K562 (cell line): Measurements from ENCODE around the gene CRAT. TPM values are rescaled to one million over a fixed set of nuclear protein-coding genes. Genes with fewer than 3 reads are reported as not detected.

Source experiments
- ATAC-seq: fragments of 200-7000 bp; cut with Tn5 transposase; 3 replicates; pipeline ENCODE4 v1.9.1; 2020; ENCODE audit warnings: moderate library complexity
- BruUV-seq: library from RNA; stranded (reverse); fragments of 400-500 nt; replicated peaks from 2 replicates; lab custom pipeline; 2021; lab: Mats Ljungman, UMichigan
- CTCF ChIA-PET: fragments of 300-600 bp; formaldehyde crosslinking; extraction: SDS; loops from one replicate; lab custom pipeline; 2021; ENCODE audit warnings: low intra/inter-chr PET ratio; lab: Yijun Ruan, JAX
- POLR2A ChIA-PET: fragments of 300-600, 350-650 bp; sonication (Branson Sonifier 250); formaldehyde crosslinking; extraction: SDS; loops from one replicate; lab custom pipeline; 2021; ENCODE audit warnings: antibody characterized with exemption, inconsistent platforms; lab: Yijun Ruan, JAX
- DNase-seq, 4 experiments: peaks; one replicate each; pipeline versions ENCODE4 v3.0.0 to v3.0.0-alpha.2; 2011 to 2018; ENCODE audit warnings: low spot score in 3 of 4, mixed read lengths in 3 of 4; ENCODE audit errors: extremely low read depth in 1 of 4
- FAIRE-seq: peaks from 2 replicates; lab custom pipeline; 2011; peaks lifted over from hg19 to GRCh38; lab: Jason Lieb, UNC
- H2AFZ ChIP-seq: 2 replicates; pipeline ENCODE4 v1.6.0; 2011; ENCODE audit warnings: low read depth, low read length, control low read depth, inconsistent platforms
- H3K27ac ChIP-seq: fragments of 200-600 bp; 3 replicates; pipeline ENCODE4 v1.8.0; 2011; ENCODE audit warnings: low read depth, mild to moderate bottlenecking, control low read depth, inconsistent platforms, low read length, moderate library complexity, mixed read lengths; ENCODE audit errors: extremely low read depth
- H3K27me3 ChIP-seq, 2 experiments: fragments of 300-600 bp in 1 of 2; 2 replicates in 1 of 2; 3 replicates in 1 of 2; pipeline versions ENCODE4 v1.6.0 to v1.8.0; 2011; ENCODE audit warnings: inconsistent platforms in 2 of 2, low read length in 2 of 2, mild to moderate bottlenecking in 1 of 2, mixed read lengths in 1 of 2, moderate library complexity in 1 of 2; ENCODE audit not compliant: control insufficient read depth in 2 of 2, insufficient read depth in 2 of 2
- H3K36me3 ChIP-seq: fragments of 300-600 bp; 3 replicates; pipeline ENCODE4 v1.8.0; 2011; ENCODE audit warnings: mild to moderate bottlenecking, low read length, inconsistent platforms; ENCODE audit not compliant: control insufficient read depth, insufficient read depth
- H3K4me1 ChIP-seq, 2 experiments: fragments of 200-600 bp in 1 of 2; replicated peaks in 1 of 2; 2 replicates in 1 of 2; 3 replicates in 1 of 2; pipeline versions ENCODE4 v1.5.1 to v1.8.0; 2011; ENCODE audit warnings: inconsistent platforms in 2 of 2, low read length in 2 of 2, mild to moderate bottlenecking in 1 of 2, mixed read lengths in 1 of 2, moderate library complexity in 1 of 2; ENCODE audit not compliant: control insufficient read depth in 2 of 2, insufficient read depth in 2 of 2
- H3K4me2 ChIP-seq: 2 replicates; pipeline ENCODE4 v1.6.1; 2011; ENCODE audit warnings: low read length, control low read depth, inconsistent platforms, mixed read lengths; ENCODE audit not compliant: insufficient read depth
- H3K4me3 ChIP-seq: fragments of 200-600 bp; sonication (generic), shearing (Covaris generic); 2 replicates; pipeline ENCODE4 v1.5.1; 2016; ENCODE audit warnings: control low read depth, inconsistent platforms
- H3K79me2 ChIP-seq: fragments of 200-600 bp; 3 replicates; pipeline ENCODE4 v1.8.0; 2011; ENCODE audit warnings: low read length, inconsistent platforms; ENCODE audit not compliant: control insufficient read depth, insufficient read depth
- H3K9ac ChIP-seq, 2 experiments: 2 replicates each; pipeline versions ENCODE4 v1.6.0 to v1.6.1; 2011; ENCODE audit warnings: low read depth in 2 of 2, low read length in 2 of 2, control low read depth in 1 of 2, inconsistent platforms in 1 of 2, mild to moderate bottlenecking in 1 of 2, mixed read lengths in 1 of 2; ENCODE audit not compliant: insufficient read depth in 1 of 2
- H3K9me1 ChIP-seq: one replicate; pipeline ENCODE4 v1.6.0; 2011; ENCODE audit warnings: inconsistent platforms, mild to moderate bottlenecking, low read length, moderate library complexity; ENCODE audit not compliant: control insufficient read depth, insufficient read depth
- H3K9me3 ChIP-seq: replicated peaks from 2 replicates; pipeline ENCODE4 v1.5.1; 2011; ENCODE audit warnings: low read depth, low read length, inconsistent platforms; ENCODE audit not compliant: control insufficient read depth, insufficient read depth
- H4K20me1 ChIP-seq: replicated peaks from 2 replicates; pipeline ENCODE4 v1.6.1; 2011; ENCODE audit warnings: low read length, inconsistent platforms, mixed read lengths; ENCODE audit not compliant: control insufficient read depth, insufficient read depth
- CCAR2 ChIP-seq: fragments of 200-400 bp; formaldehyde crosslinking; IDR thresholded peaks from 2 replicates; pipeline ENCODE4 v1.6.1; 2017; ENCODE audit warnings: mild to moderate bottlenecking, low read depth, low read length
- CEBPB ChIP-seq: fragments of 450-650 bp; IDR thresholded peaks from 2 replicates; pipeline ENCODE4 v1.6.1; 2016; ENCODE audit warnings: missing genetic modification characterization, missing compliant biosample characterization
- COPS2 ChIP-seq: fragments of 450-650 bp; conservative IDR thresholded peaks from 2 replicates; pipeline ENCODE4 v1.6.1; 2016; ENCODE audit warnings: mild to moderate bottlenecking, moderate library complexity
- CTBP1 ChIP-seq: fragments of 450-650 bp; IDR thresholded peaks from 2 replicates; pipeline ENCODE4 v1.6.1; 2016; ENCODE audit warnings: borderline replicate concordance
- DEAF1 ChIP-seq: fragments of 450-650 bp; formaldehyde crosslinking; IDR thresholded peaks from 2 replicates; pipeline ENCODE4 v1.4.0; 2020; ENCODE audit warnings: mild to moderate bottlenecking, moderate library complexity
- ELF1 ChIP-seq: fragments of 200-800 bp; sonication (Bioruptor generic); IDR thresholded peaks from 2 replicates; pipeline ENCODE4 v1.6.1; 2016; ENCODE audit warnings: missing genetic modification characterization, missing compliant biosample characterization
- ERF ChIP-seq: fragments of 450-650 bp; formaldehyde crosslinking; IDR thresholded peaks from 2 replicates; pipeline ENCODE4 v1.4.0; 2020; ENCODE audit warnings: mild to moderate bottlenecking, mixed read lengths
- GATAD2B ChIP-seq: fragments of 450-650 bp; IDR thresholded peaks from 2 replicates; pipeline ENCODE4 v1.6.1; 2017; ENCODE audit warnings: mild to moderate bottlenecking, borderline replicate concordance
- LEF1 ChIP-seq: fragments of 450-650 bp; IDR thresholded peaks from 2 replicates; pipeline ENCODE4 v1.6.1; 2016; ENCODE audit warnings: mild to moderate bottlenecking
- MAX ChIP-seq: sonication (generic); formaldehyde crosslinking; IDR thresholded peaks from 2 replicates; pipeline ENCODE4 v1.9.0; 2022; ENCODE audit warnings: mild to moderate bottlenecking, missing genetic modification reagents
- MYBL2 ChIP-seq, 2 experiments: fragments of 450-650 bp in 1 of 2; sonication (generic) in 1 of 2; formaldehyde crosslinking in 1 of 2; IDR thresholded peaks; 2 replicates each; pipeline versions ENCODE4 v1.6.1 to v1.8.1; 2017 to 2022; ENCODE audit warnings: borderline replicate concordance in 1 of 2, inconsistent platforms in 1 of 2, low read depth in 1 of 2, mild to moderate bottlenecking in 1 of 2, missing genetic modification reagents in 1 of 2, moderate library complexity in 1 of 2
- RFX5 ChIP-seq: IDR thresholded peaks from 2 replicates; pipeline ENCODE4 v1.6.1; 2011; ENCODE audit warnings: low read depth, mild to moderate bottlenecking, improper control_type of control experiment, low read length
- RHOXF2B ChIP-seq: fragments of 250-450 bp; sonication (Bioruptor Pico); conservative IDR thresholded peaks from 2 replicates; pipeline ENCODE4 v1.5.1; 2021
- TRIM28 ChIP-seq: fragments of 450-650 bp; IDR thresholded peaks from 2 replicates; pipeline ENCODE4 v1.6.1; 2017
- WGBS: fragments of 100-300 bp; shearing (Covaris generic); methylation state at CpG from one replicate; pipeline ENCODE4 v1.1.6; 2016; ENCODE audit warnings: low coverage, mixed read lengths; ENCODE audit not compliant: insufficient coverage; ENCODE audit errors: missing lambda C conversion rate; 5-methylcytosine and 5-hydroxymethylcytosine counted together
- in situ Hi-C: fragments of 300-500 bp; cut with MboI; formaldehyde crosslinking; loops from 4 replicates; pipeline ENCODE4 v1.15.0; 2018; ENCODE audit warnings: inconsistent platforms, mixed read lengths
- intact Hi-C: fragments of 100-400 bp; cut with micrococcal nuclease; formaldehyde crosslinking; loops from 2 replicates; pipeline ENCODE4 v1.14.2; 2022
- polyA plus RNA-seq, 8 experiments: library from polyadenylated mRNA; depleted of rRNA in 4 of 8; stranded (reverse) in 5 of 8; unstranded in 3 of 8; fragments of >200 nt; fragmentation: Nextera tagmentation in 2 of 8; fragmentation: Illumina TruSeq in 1 of 8; extraction: Ambion mirVana in 2 of 8; extraction: Trizol in 1 of 8; gene quantifications; 2 replicates each; pipeline versions ENCODE4 v1.2.1 to v1.2.3, GENCODE V29; 2011 to 2014; ENCODE audit warnings: inconsistent platforms in 1 of 8, missing spikeins in 1 of 8
- total RNA-seq, 7 experiments: library from RNA; depleted of rRNA in 6 of 7; stranded (reverse); fragments of >200 nt in 6 of 7; fragmentation: Illumina TruSeq in 2 of 7; extraction: Trizol in 2 of 7; gene quantifications; 2 replicates each; pipeline versions ENCODE4 v1.2.1 to v1.2.3, GENCODE V29; 2011 to 2021; ENCODE audit warnings: low replicate concordance in 1 of 7

Gene CRAT
- total and polyA plus RNA-seq, 9 of the 15 experiments (the other 6 are each of a cell fraction or from before 2014, with no cell fraction given) = 0.20 to 13.8 (median 5.4) TPM

- TF ChIP-seq MYBL2 (IDR thresholded peaks at IDR 0.05; ENCODE audit: low read depth) (no peak), MYBL2 (CRISPR knock-in tag; IDR thresholded peaks at IDR 0.05; ENCODE audit: borderline replicate concordance) (no peak), DEAF1 (CRISPR knock-in tag) (peak; percentile 29; the same call in 1 of the 2 replicates), RFX5 (no peak), RHOXF2B (no peak), ERF (no peak), TRIM28 (no peak)
Observed at GRCh38 chr9:129139993-129140396, 29.4 kb upstream of the CRAT start (continued).

GRCh38 chr9:129139233-129139992, 28.8 kb upstream of the CRAT start:
- FAIRE-seq = peak; percentile 99
- peak overlapping the region; percentile 93 for H3K27ac ChIP-seq
- H3K4me3 ChIP-seq = peak overlapping the region; percentile 27; the same call in 1 of the 2 replicates
- no TSS peak for BruUV-seq
- peaks cover 30 to 49% of the 10 kb centered on the region in 2 experiments for H3K4me1 ChIP-seq
- 12% methylated on average over 13 of the region's 13 CpGs for WGBS
- ChIA-PET CTCF (interaction anchor here (0.6 to 4.5 kb wide), 4 partner anchors 35 to 478 kb away, joined by 3 to 53 read pairs (median 6); partner anchors contain the start of gene PKN3), POLR2A (interaction anchor here (0.7 to 2.5 kb wide), 14 partner anchors 8 to 608 kb away, joined by 3 to 18 read pairs (median 4); partner anchors contain the start of gene NTMT1)
- no peaks in the 10 kb centered on the region for H3K9me3 ChIP-seq
- intact Hi-C loops (loop anchor here (1.0 to 10.0 kb wide), 3 partner anchors 471 to 645 kb away; no protein-coding TSS in a partner anchor), in situ Hi-C loops (no loop called here)
- H3K36me3 ChIP-seq = peaks cover 67% of the 10 kb centered on the region; the same call in 2 of the 3 replicates
- H4K20me1 ChIP-seq = no peaks in the 10 kb centered on the region
- H3K79me2 ChIP-seq = peaks cover 17% of the 10 kb centered on the region
- peak; percentile 86 for ATAC-seq
- no peaks in the 10 kb centered on the region for H3K27me3 ChIP-seq
- DNase-seq = peak; percentile 85 to 92 (median 86)
- H2AFZ ChIP-seq = peak overlapping the region; percentile 85
- no peaks in the 10 kb centered on the region for H3K9me1 ChIP-seq
- H3K9ac ChIP-seq = peak overlapping the region; percentile 83 to 97
- peak overlapping the region; percentile 71 for H3K4me2 ChIP-seq
- TF ChIP-seq LEF1 = 0 out of 2 replicates have a peak, but pooled peaks have one; percentile 17
- TF ChIP-seq CEBPB (tag) = no peak
- TF ChIP-seq GATAD2B = no peak
- peak; percentile 39; the same call in 1 of the 2 replicates for TF ChIP-seq ELF1
- peak; percentile 95 for TF ChIP-seq MAX (CRISPR knock-in tag)
- TF ChIP-seq CTBP1 = peak; percentile 24; the same call in 1 of the 2 replicates
- TF ChIP-seq CCAR2 = no peak
- no peak for TF ChIP-seq COPS2
